HCT116 (cell line): Measurements from ENCODE around the gene GPD1L. TPM values are rescaled to one million over a fixed set of nuclear protein-coding genes. Genes with fewer than 3 reads are reported as not detected.

ENCODE experiments used
- ATAC-seq: fragments of 200-7000 bp; cut with Tn5 transposase; 2 replicates; pipeline ENCODE4 v1.9.1; 2020; ENCODE audit warnings: mild to moderate bottlenecking, moderate library complexity
- BruUV-seq: library from RNA; stranded (reverse); fragments of 400-500 nt; replicated peaks from 2 replicates; lab custom pipeline; 2021; lab: Mats Ljungman, UMichigan
- CTCF ChIA-PET: fragments of 300-600 bp; sonication (Branson Sonifier 250); formaldehyde crosslinking; loops from one replicate; lab custom pipeline; 2021; ENCODE audit warnings: antibody characterized with exemption; lab: Charles Lee
- POLR2A ChIA-PET: fragments of 300-600, 350-600 bp; sonication (Branson Sonifier 250); formaldehyde crosslinking; loops from one replicate; lab custom pipeline; 2021; ENCODE audit warnings: antibody characterized with exemption; lab: Charles Lee
- RAD21 ChIA-PET, 2 experiments: fragments of 300-600 bp; sonication (Branson Sonifier 250); formaldehyde crosslinking; loops; one replicate each; lab custom pipeline; 2023; ENCODE audit warnings: low total read pairs in 2 of 2; ENCODE audit not compliant: uncharacterized antibody in 2 of 2, unreplicated experiment in 2 of 2, low non-redundant PET in 1 of 2; lab: Charles Lee
- DNase-seq: peaks from one replicate; pipeline ENCODE4 v3.0.0-alpha.2; 2010; ENCODE audit warnings: low read depth, low spot score
- H2AFZ ChIP-seq: fragments of 200-600 bp; shearing (Covaris generic), sonication (generic); 2 replicates; pipeline ENCODE4 v1.6.1; 2017; ENCODE audit warnings: low read depth, mixed run types, mixed read lengths, antibody characterized with exemption, low read length; ENCODE audit not compliant: poor library complexity, severe bottlenecking
- H3K27ac ChIP-seq: 2 replicates; pipeline ENCODE4 v1.5.1; 2012; ENCODE audit warnings: low read depth, low read length
- H3K27me3 ChIP-seq: fragments of 200-600 bp; sonication (generic); 2 replicates; pipeline ENCODE4 v1.6.1; 2016; ENCODE audit warnings: mixed run types, low read length, mixed read lengths; ENCODE audit not compliant: insufficient read depth
- H3K36me3 ChIP-seq, 2 experiments: fragments of 200-500 bp in 1 of 2; fragments of 200-600 bp in 1 of 2; sonication (Bioruptor generic) in 1 of 2; sonication (generic) in 1 of 2; 2 replicates each; pipeline versions ENCODE4 v1.5.1 to v1.6.1; 2014 to 2016; ENCODE audit warnings: low read length in 2 of 2, inconsistent platforms in 1 of 2, mixed read lengths in 1 of 2, mixed run types in 1 of 2; ENCODE audit not compliant: insufficient read depth in 2 of 2, control insufficient read depth in 1 of 2
- H3K4me1 ChIP-seq, 2 experiments: fragments of 200-600 bp in 1 of 2; sonication (generic) in 1 of 2; 2 replicates each; pipeline versions ENCODE4 v1.5.1 to v1.6.1; 2012 to 2017; ENCODE audit warnings: low read length in 2 of 2, inconsistent platforms in 1 of 2, mild to moderate bottlenecking in 1 of 2, mixed read lengths in 1 of 2, mixed run types in 1 of 2, moderate library complexity in 1 of 2; ENCODE audit not compliant: insufficient read depth in 2 of 2, control insufficient read depth in 1 of 2
- H3K4me2 ChIP-seq: fragments of 200-600 bp; sonication (generic); 2 replicates; pipeline ENCODE4 v1.6.1; 2017; ENCODE audit warnings: mixed run types, low read length, mixed read lengths
- H3K4me3 ChIP-seq, 2 experiments: fragments of 200-600 bp in 1 of 2; sonication (generic) in 1 of 2; replicated peaks in 1 of 2; 2 replicates each; pipeline ENCODE4 v1.5.1; 2011 to 2016; ENCODE audit warnings: low read length in 2 of 2, control low read depth in 1 of 2, low read depth in 1 of 2, mild to moderate bottlenecking in 1 of 2, mixed read lengths in 1 of 2, mixed run types in 1 of 2
- H3K79me2 ChIP-seq: fragments of 200-600 bp; sonication (generic); 2 replicates; pipeline ENCODE4 v1.6.1; 2017; ENCODE audit warnings: mild to moderate bottlenecking, mixed run types, low read length, moderate library complexity, mixed read lengths; ENCODE audit not compliant: insufficient read depth
- H3K9ac ChIP-seq: fragments of 200-600 bp; sonication (generic); 2 replicates; pipeline ENCODE4 v1.6.1; 2016; ENCODE audit warnings: low read length, mixed read lengths
- H3K9me2 ChIP-seq: fragments of 200-600 bp; sonication (generic), shearing (Covaris generic); 2 replicates; pipeline ENCODE4 v1.6.1; 2017; ENCODE audit warnings: mixed run types, mild to moderate bottlenecking, moderate library complexity; ENCODE audit not compliant: insufficient read depth
- H3K9me3 ChIP-seq, 2 experiments: fragments of 200-500 bp in 1 of 2; fragments of 200-600 bp in 1 of 2; sonication (Bioruptor generic) in 1 of 2; sonication (generic) in 1 of 2; 2 replicates each; pipeline ENCODE4 v1.6.1; 2014 to 2017; ENCODE audit warnings: low read length in 2 of 2, mixed read lengths in 2 of 2, inconsistent platforms in 1 of 2, low read depth in 1 of 2, mild to moderate bottlenecking in 1 of 2, mixed run types in 1 of 2, moderate library complexity in 1 of 2; ENCODE audit not compliant: control insufficient read depth in 1 of 2, insufficient read depth in 1 of 2
- H4K20me1 ChIP-seq: fragments of 200-600 bp; sonication (generic), shearing (Covaris generic); 2 replicates; pipeline ENCODE4 v1.6.1; 2017; ENCODE audit warnings: mixed run types, mild to moderate bottlenecking, moderate library complexity; ENCODE audit not compliant: insufficient read depth
- CEBPB ChIP-seq: IDR thresholded peaks from 2 replicates; pipeline ENCODE4 v1.6.1; 2012; ENCODE audit warnings: low read depth
- EZH2 ChIP-seq: fragments of 200-600 bp; sonication (generic); IDR thresholded peaks from 2 replicates; pipeline ENCODE4 v1.6.1; 2017; ENCODE audit warnings: antibody characterized with exemption, mixed run types
- FOSL1 ChIP-seq: IDR thresholded peaks from 2 replicates; pipeline ENCODE4 v1.6.1; 2012; ENCODE audit warnings: low read depth
- SP1 ChIP-seq: IDR thresholded peaks from 2 replicates; pipeline ENCODE4 v1.6.1; 2012; ENCODE audit warnings: low read depth
- TCF7L2 ChIP-seq: IDR thresholded peaks from 2 replicates; pipeline ENCODE4 v1.7.0; 2011; ENCODE audit warnings: borderline replicate concordance, inconsistent platforms; ENCODE audit not compliant: insufficient read depth, insufficient read length; ENCODE audit errors: extremely low read depth
- ZBTB33 ChIP-seq: IDR thresholded peaks from 2 replicates; pipeline ENCODE4 v1.6.1; 2011; ENCODE audit warnings: mild to moderate bottlenecking, low read length, moderate library complexity; ENCODE audit not compliant: insufficient replicate concordance; ENCODE audit errors: extremely low read depth
- intact Hi-C: fragments of 100-400 bp; cut with micrococcal nuclease; formaldehyde crosslinking; loops from 2 replicates; pipeline ENCODE4 v1.10.0; 2022
- total RNA-seq: library from RNA; stranded (reverse); gene quantifications from one replicate; pipeline ENCODE4 v1.2.1, GENCODE V29; 2021; ENCODE audit not compliant: unreplicated experiment

Gene GPD1L
- total RNA-seq, 1 experiment from 2014 or later, result 21.9 TPM

DNA sequence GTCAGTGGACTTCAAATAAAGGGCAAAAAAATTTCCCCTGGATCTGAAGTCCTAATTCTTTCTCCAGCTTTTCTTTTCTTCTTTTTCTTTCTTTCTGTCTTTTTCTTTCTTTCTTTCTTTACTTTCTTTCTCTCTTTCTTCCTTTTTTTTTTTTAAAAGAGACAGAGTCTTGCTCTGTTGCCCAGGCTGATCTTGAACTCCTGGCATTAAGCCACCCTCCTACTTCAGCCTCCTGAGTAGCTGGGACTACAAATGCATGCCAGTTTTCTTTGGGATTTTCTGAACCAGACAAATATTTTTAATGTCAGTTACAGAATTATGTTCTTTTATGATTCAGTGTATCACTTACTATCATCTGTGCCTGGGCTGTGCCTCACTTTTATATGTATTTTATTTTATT lies 86.7 kb downstream of the GPD1L start:
- Histone ChIP-seq H3K4me3 (no peak overlapping the region), H3K79me2 (no peaks in the 10 kb centered on the region), H3K9me3 (no peaks in the 10 kb centered on the region), H3K4me1 (no peaks in the 10 kb centered on the region), H4K20me1 (no peaks in the 10 kb centered on the region), H3K9me2 (no peaks in the 10 kb centered on the region), H3K27me3 (no peaks in the 10 kb centered on the region), H3K9ac (no peak overlapping the region), H3K4me2 (no peak overlapping the region), H3K36me3 (no peaks in the 10 kb centered on the region), H2AFZ (no peak overlapping the region), H3K27ac (no peak overlapping the region)
- BruUV-seq, result no TSS peak
- no peak for DNase-seq
- ChIA-PET RAD21 (interaction anchor here in 1 of 2 experiments (0.6 kb wide), 1 partner anchor 182 kb away, joined by 3 read pairs; no protein-coding TSS in a partner anchor), CTCF (no interaction called here), POLR2A (no interaction called here)
- intact Hi-C loops, result no loop called here
- no peak for ATAC-seq
- TF ChIP-seq SP1, result no peak
- TF ChIP-seq TCF7L2, result no peak
- no peak for TF ChIP-seq CEBPB
- no peak for TF ChIP-seq ZBTB33

DNA sequence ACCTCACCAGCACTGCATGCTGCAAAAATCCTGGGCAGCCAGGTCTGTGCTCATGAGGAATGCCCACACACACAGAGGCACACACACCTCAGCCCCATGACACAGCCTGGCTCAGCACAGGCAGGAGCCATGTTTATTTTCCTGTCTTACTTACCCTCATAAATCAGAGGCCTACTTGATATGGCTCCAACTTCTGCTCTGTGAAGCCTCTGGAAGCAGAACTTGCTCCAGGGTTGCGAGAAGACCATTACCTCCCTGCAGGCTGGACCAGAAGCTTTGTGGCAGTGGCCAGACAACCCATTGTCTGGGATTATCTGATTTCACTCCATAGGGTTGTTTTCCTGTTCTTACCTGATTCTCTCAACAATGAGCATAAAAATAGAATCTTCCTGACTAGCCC lies 88.2 kb downstream of the GPD1L start:
- Histone ChIP-seq H3K27me3 (no peaks in the 10 kb centered on the region), H3K27ac (no peak overlapping the region), H3K4me1 (no peaks in the 10 kb centered on the region), H3K9me3 (no peaks in the 10 kb centered on the region), H3K9me2 (no peaks in the 10 kb centered on the region), H3K4me3 (no peak overlapping the region), H3K9ac (no peak overlapping the region), H3K36me3 (no peaks in the 10 kb centered on the region), H3K4me2 (no peak overlapping the region), H3K79me2 (no peaks in the 10 kb centered on the region), H2AFZ (no peak overlapping the region), H4K20me1 (no peaks in the 10 kb centered on the region)
- ChIA-PET POLR2A (no interaction called here), RAD21 (no interaction called here), CTCF (no interaction called here)
- intact Hi-C loops, result no loop called here
- no peak for ATAC-seq
- no TSS peak for BruUV-seq
- TF ChIP-seq EZH2 (no peak), TCF7L2 (no peak), FOSL1 (no peak)
- DNase-seq, result no peak
